GM18498 (cell line): ENCODE measurements around the gene BRPF3.
"Not testable (repeated sequence)": the region's sequence is repeated elsewhere in the genome, so short reads cannot be mapped to it uniquely, and the experiment has no call there.

Source experiments
- ATAC-seq: cut with Tn5 transposase; IDR thresholded peaks from one replicate; pipeline ENCODE4 v1.9.1; 2021; ENCODE audit warnings: mild to moderate bottlenecking, moderate library complexity; ENCODE audit not compliant: unreplicated experiment

Gene BRPF3

GRCh38 chr6:36200154-36200891 lies 3.8 kb downstream of the BRPF3 start:
- ATAC-seq: no peak

GRCh38 chr6:36200998-36201596 lies 4.6 kb downstream of the BRPF3 start:
- ATAC-seq: no peak

- no peak for ATAC-seq
Observed at GRCh38 chr6:36201612-36202011, 5.1 kb downstream of the BRPF3 start.

- ATAC-seq: no peak
Observed at GRCh38 chr6:36202101-36202500, 5.6 kb downstream of the BRPF3 start.

GRCh38 chr6:36204068-36204753 lies 7.7 kb downstream of the BRPF3 start:
- no peak for ATAC-seq

- ATAC-seq: no peak
Observed at GRCh38 chr6:36207155-36207554, 10.6 kb downstream of the BRPF3 start.

GRCh38 chr6:36209606-36210005 lies 13.1 kb downstream of the BRPF3 start:
- ATAC-seq: no peak

GRCh38 chr6:36210182-36210581 lies 13.6 kb downstream of the BRPF3 start:
- ATAC-seq: no peak

GRCh38 chr6:36210886-36211595 lies 14.5 kb downstream of the BRPF3 start:
- no peak for ATAC-seq

- no peak for ATAC-seq
Observed at GRCh38 chr6:36216559-36216958, 20.0 kb downstream of the BRPF3 start.

GRCh38 chr6:36217188-36217587 lies 20.6 kb downstream of the BRPF3 start:
- no peak for ATAC-seq

- no peak for ATAC-seq
Observed at GRCh38 chr6:36217946-36218345, 21.4 kb downstream of the BRPF3 start.

- ATAC-seq: not testable (repeated sequence)
Observed at GRCh38 chr6:36218516-36218915, 22.0 kb downstream of the BRPF3 start.

GRCh38 chr6:36219081-36219480 lies 22.5 kb downstream of the BRPF3 start:
- ATAC-seq: no peak

- ATAC-seq: no peak
Observed at GRCh38 chr6:36220226-36220625, 23.7 kb downstream of the BRPF3 start.

GRCh38 chr6:36221674-36222073 lies 25.1 kb downstream of the BRPF3 start:
- no peak for ATAC-seq

- ATAC-seq: no peak
Observed at GRCh38 chr6:36222924-36223323, 26.4 kb downstream of the BRPF3 start.

GRCh38 chr6:36223706-36224105 lies 27.2 kb downstream of the BRPF3 start:
- ATAC-seq: no peak

GRCh38 chr6:36224918-36225461 lies 28.4 kb downstream of the BRPF3 start:
- no peak for ATAC-seq

- no peak for ATAC-seq
Observed at GRCh38 chr6:36226438-36227047, 30.0 kb downstream of the BRPF3 start.
